ENCODE data around the gene SORCS1.

DNA sequence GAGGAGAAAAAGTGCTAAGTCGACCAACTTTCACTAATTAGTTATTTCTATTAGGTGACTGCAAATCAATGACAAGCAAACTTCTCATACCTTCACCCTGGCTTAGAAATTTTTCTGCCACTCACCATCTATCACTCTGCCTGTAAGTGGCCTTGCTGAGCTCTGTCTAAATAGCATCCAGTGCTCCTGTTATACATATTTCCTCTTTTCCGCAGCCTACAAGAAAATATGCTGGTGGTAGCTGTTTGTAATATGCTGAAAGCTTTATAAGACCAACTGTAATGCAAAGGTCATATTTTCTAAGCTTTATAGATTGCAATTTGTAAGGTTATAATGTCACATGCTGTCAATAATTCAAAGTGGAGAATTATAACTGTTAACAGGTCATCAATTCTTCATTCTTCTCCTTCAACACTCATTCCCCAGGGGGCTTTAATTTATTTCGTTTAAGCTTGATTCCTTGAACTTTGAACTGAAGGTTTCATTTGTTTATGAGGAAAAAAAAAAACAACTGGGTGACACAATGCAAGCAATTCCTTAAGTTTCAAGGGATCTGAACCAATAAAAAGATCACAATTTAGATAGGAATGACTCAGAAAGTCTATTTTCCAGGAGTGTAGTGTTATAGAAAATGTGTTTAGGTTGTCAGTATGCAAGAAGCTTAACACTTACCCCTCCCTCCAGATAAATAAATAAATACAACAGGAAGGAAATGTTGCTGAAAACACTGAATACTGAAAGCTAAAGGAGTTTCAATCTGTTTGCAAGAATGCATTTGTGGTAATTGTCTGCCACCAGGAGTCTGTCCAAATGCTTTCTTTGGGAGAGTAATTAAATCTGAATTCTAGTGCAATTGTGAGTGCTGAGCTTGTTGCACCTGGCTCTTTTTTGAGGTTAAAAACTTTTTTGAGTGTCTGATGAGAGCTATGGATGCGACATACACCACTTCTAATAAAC lies 183.7 kb downstream of the SORCS1 start:
- TF ChIP-seq CTCF (IDR thresholded peaks at IDR 0.05) = no peak
- no peak for TF ChIP-seq EZH2 (IDR thresholded peaks at IDR 0.05; ENCODE audit: borderline replicate concordance, insufficient read depth, low read depth, low read length, poor library complexity, severe bottlenecking)
